GM18870 (cell line): ENCODE results near the gene GNB2.
"Not testable (repeated sequence)": the region's sequence is repeated elsewhere in the genome, so short reads cannot be mapped to it uniquely, and the experiment has no call there.

ENCODE experiments used
- ATAC-seq: cut with Tn5 transposase; IDR thresholded peaks from one replicate; pipeline ENCODE4 v1.9.1; 2021; ENCODE audit warnings: moderate library complexity; ENCODE audit not compliant: unreplicated experiment

The GNB2 gene

DNA sequence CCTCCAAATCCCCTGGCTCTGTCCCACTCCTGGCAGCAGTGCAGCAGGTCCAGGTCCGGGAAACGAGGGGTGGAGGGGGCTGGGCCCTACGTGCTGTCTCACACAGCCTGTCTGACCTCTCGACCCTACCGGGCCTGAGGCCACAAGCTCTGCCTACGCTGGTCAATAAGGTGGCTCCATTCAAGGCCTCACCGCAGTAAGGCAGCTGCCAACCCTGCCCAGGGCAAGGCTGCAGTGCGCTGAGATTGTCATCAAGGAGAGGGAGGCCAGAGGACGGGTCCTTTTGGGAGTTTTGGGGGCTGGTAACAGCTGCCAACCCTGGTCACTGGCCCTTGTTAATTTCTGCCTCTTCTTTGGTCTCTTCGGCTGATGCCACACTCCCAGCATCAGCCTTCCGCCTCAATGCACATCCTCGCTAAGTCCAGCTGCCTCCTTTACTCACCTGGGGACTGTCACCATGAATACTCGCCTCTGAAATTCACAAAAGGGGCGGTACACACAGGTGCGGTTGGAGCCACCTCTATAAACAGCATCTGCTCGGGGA lies 50.3 kb downstream of the GNB2 start:
- ATAC-seq, result no peak

DNA sequence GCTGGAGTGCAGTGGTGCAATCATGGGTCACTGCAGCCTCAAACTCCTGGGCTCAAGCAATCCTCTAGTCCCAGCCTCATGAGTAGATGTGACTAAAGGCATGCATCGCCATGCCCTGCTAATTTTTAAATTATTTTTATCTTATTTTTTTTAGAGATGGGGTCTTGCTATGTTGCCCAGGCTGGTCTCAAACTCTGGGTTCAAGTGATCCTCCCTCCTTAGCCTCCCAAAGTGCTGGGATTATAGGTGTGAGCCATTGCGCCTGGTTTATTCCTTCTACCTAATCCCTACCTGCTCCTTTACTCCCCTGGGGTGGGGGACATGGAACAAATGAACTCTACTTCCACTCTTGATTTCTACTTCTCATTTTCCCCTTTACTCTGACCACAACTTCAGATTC lies 50.8 kb downstream of the GNB2 start:
- ATAC-seq, result not testable (repeated sequence)

DNA sequence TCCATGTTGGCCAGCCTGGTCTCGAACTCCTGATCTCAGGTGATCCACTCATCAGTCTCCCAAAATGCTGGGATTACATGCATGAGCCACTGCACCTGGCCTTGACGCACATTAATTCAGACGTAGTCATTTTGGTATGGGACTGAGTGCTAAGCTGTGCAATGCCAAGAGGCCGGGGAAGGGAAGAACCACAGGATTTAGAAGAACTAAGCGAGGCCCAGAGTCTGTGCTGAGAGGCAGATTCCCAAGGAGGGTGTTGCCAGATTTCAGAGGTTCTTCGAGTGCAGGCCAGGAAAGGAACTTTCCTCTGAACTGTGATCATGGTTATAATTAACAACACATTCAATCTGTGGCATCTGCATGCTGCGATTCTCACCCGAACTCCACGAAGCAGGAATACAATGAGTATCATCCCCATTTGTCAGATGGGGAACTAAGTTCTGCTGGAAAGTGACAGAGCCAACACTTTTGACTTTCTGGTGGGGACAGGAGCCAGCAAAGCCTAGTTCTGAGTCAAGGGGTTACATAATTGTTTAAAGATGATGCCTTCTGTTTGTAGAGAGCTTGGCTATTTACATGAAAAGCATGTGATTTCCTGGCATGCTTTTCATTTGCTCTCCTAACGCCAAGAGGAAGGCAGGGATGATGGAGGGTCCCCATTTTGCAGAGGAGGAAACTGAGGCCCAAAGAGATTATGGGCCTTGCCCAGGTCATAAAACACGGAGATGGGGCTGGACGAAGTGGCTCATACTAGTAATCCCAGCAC lies 53.6 kb downstream of the GNB2 start:
- ATAC-seq, result no peak

DNA sequence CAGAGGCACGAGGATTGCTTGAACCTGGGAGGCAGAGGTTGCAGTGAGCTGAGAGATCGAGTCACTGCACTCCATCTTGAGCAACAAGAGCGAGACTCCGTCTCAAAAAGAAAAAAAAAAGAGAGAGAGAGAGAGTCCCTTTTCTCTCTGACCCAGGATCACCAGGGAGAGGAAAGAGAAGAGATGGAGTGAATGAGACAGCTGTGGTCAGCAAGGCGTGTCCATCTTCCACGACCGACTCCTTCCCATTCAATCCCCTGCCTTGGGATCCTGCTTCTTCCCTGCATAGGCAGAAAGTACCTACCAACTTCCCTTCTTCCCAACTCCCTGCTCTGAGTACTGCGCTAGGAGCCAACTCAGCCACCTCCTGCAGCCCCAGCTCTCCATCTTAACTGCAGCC lies 54.7 kb downstream of the GNB2 start:
- no peak for ATAC-seq
